Type B pancreatic cell (in vitro differentiated cells): Measurements from ENCODE around the gene MTARC2. TPM values are rescaled to one million over a fixed set of nuclear protein-coding genes. Genes with fewer than 3 reads are reported as not detected.

Experiments
- DNase-seq: peaks from one replicate; pipeline ENCODE4 v3.0.0; 2021; ENCODE audit warnings: mixed read lengths; ENCODE audit not compliant: unreplicated experiment; ENCODE audit errors: extremely low spot score
- H3K27ac Mint-ChIP-seq: 2 replicates; pipeline ENCODE4 v1.8.0; 2021; ENCODE audit warnings: mild to moderate bottlenecking, mixed read lengths
- H3K27me3 Mint-ChIP-seq: 2 replicates; pipeline ENCODE4 v1.8.0; 2021; ENCODE audit warnings: mixed read lengths
- H3K36me3 Mint-ChIP-seq: 2 replicates; pipeline ENCODE4 v1.8.0; 2021; ENCODE audit warnings: mixed read lengths
- H3K4me1 Mint-ChIP-seq: one replicate; pipeline ENCODE4 v1.8.0; 2021; ENCODE audit warnings: mixed read lengths; ENCODE audit not compliant: unreplicated experiment
- H3K4me3 Mint-ChIP-seq: 2 replicates; pipeline ENCODE4 v1.8.0; 2021; ENCODE audit warnings: mild to moderate bottlenecking, mixed read lengths
- H3K9me3 Mint-ChIP-seq: 2 replicates; pipeline ENCODE4 v1.8.0; 2021; ENCODE audit warnings: mixed read lengths
- CTCF ChIP-seq: fragments of 200-600 bp; sonication (generic); conservative IDR thresholded peaks from 2 replicates; pipeline ENCODE4 v1.5.0; 2021; ENCODE audit warnings: antibody characterized with exemption, mild to moderate bottlenecking
- total RNA-seq: library from RNA; stranded (reverse); gene quantifications from 2 replicates; pipeline ENCODE4 v1.2.1, GENCODE V29; 2021; ENCODE audit warnings: low replicate concordance

Gene MTARC2
- total RNA-seq, 1 donor from 2014 or later: 14.4 TPM

GRCh38 chr1:220809187-220809550, 61.0 kb downstream of the MTARC2 start:
- DNase-seq: no peak
- Mint-ChIP-seq H3K27me3 (peaks cover 7% of the 10 kb centered on the region), H3K9me3 (peaks cover 6% of the 10 kb centered on the region), H3K4me3 (no peak overlapping the region), H3K4me1 (peaks cover 17% of the 10 kb centered on the region), H3K36me3 (peaks cover 9% of the 10 kb centered on the region), H3K27ac (no peak overlapping the region)
- no peak for TF ChIP-seq CTCF

- TF ChIP-seq CTCF: no peak
- peaks cover 6% of the 10 kb centered on the region for H3K9me3 Mint-ChIP-seq
Measured at GRCh38 chr1:220809704-220810103, 61.6 kb downstream of the MTARC2 start.

GRCh38 chr1:220810179-220810653, 62.1 kb downstream of the MTARC2 start:
- H3K4me1 Mint-ChIP-seq: peaks cover 16% of the 10 kb centered on the region
- peaks cover 6% of the 10 kb centered on the region for H3K9me3 Mint-ChIP-seq
- H3K4me3 Mint-ChIP-seq: no peak overlapping the region
- TF ChIP-seq CTCF: peak; percentile 87
- peaks cover 9% of the 10 kb centered on the region for H3K36me3 Mint-ChIP-seq
- H3K27me3 Mint-ChIP-seq: peaks cover 11% of the 10 kb centered on the region
- no peak overlapping the region for H3K27ac Mint-ChIP-seq
- no peak for DNase-seq

More at GRCh38 chr1:220809704-220810103, 61.6 kb downstream of the MTARC2 start:
- H3K4me1 Mint-ChIP-seq: peaks cover 16% of the 10 kb centered on the region
- H3K27ac Mint-ChIP-seq: no peak overlapping the region
- peaks cover 9% of the 10 kb centered on the region for H3K36me3 Mint-ChIP-seq
- DNase-seq: no peak
- peaks cover 11% of the 10 kb centered on the region for H3K27me3 Mint-ChIP-seq
- H3K4me3 Mint-ChIP-seq: no peak overlapping the region

- Mint-ChIP-seq H3K27ac (no peak overlapping the region), H3K36me3 (peaks cover 9% of the 10 kb centered on the region), H3K27me3 (peaks cover 11% of the 10 kb centered on the region), H3K9me3 (peaks cover 6% of the 10 kb centered on the region), H3K4me1 (peaks cover 16% of the 10 kb centered on the region), H3K4me3 (no peak overlapping the region)
- no peak for DNase-seq
- no peak for TF ChIP-seq CTCF
Measured at GRCh38 chr1:220810963-220811362, 62.8 kb downstream of the MTARC2 start.

- no peak for DNase-seq
- Mint-ChIP-seq H3K27me3 (peaks cover 11% of the 10 kb centered on the region), H3K4me1 (peaks cover 16% of the 10 kb centered on the region), H3K9me3 (peaks cover 6% of the 10 kb centered on the region), H3K36me3 (peaks cover 9% of the 10 kb centered on the region), H3K4me3 (no peak overlapping the region), H3K27ac (peak overlapping the region; percentile 0)
- no peak for TF ChIP-seq CTCF
Measured at GRCh38 chr1:220811695-220812094, 63.6 kb downstream of the MTARC2 start.

GRCh38 chr1:220812308-220812707, 64.2 kb downstream of the MTARC2 start:
- no peak for DNase-seq
- H3K4me1 Mint-ChIP-seq: peaks cover 16% of the 10 kb centered on the region
- TF ChIP-seq CTCF: no peak
- peaks cover 6% of the 10 kb centered on the region for H3K9me3 Mint-ChIP-seq
- peaks cover 11% of the 10 kb centered on the region for H3K27me3 Mint-ChIP-seq
- H3K36me3 Mint-ChIP-seq: peaks cover 9% of the 10 kb centered on the region
- no peak overlapping the region for H3K4me3 Mint-ChIP-seq
- peak overlapping the region; percentile 0 for H3K27ac Mint-ChIP-seq
